Osteoblast (primary cell): ENCODE data around the gene NELL1. TPM values are rescaled to one million over a fixed set of nuclear protein-coding genes. Genes with fewer than 3 reads are reported as not detected.

Source experiments
- DNase-seq: peaks from one replicate; pipeline ENCODE4 v3.0.0; 2011; ENCODE audit warnings: low spot score, mixed read lengths; ENCODE audit not compliant: insufficient read length; ENCODE audit errors: missing footprints
- H2AFZ ChIP-seq: 2 replicates; pipeline ENCODE4 v1.6.0; 2011; ENCODE audit warnings: mild to moderate bottlenecking, low read length
- H3K27ac ChIP-seq: 2 replicates; pipeline ENCODE4 v1.5.1; 2011; ENCODE audit warnings: mild to moderate bottlenecking, low read depth, low read length, moderate library complexity
- H3K27me3 ChIP-seq: 2 replicates; pipeline ENCODE4 v1.6.0; 2012; ENCODE audit warnings: mild to moderate bottlenecking, control low read depth, inconsistent platforms, low read length, moderate library complexity; ENCODE audit not compliant: insufficient read depth
- H3K36me3 ChIP-seq: 2 replicates; pipeline ENCODE4 v1.5.1; 2011; ENCODE audit warnings: mild to moderate bottlenecking, low read length, control low read depth, moderate library complexity; ENCODE audit not compliant: insufficient read depth
- H3K4me1 ChIP-seq: 2 replicates; pipeline ENCODE4 v1.5.1; 2011; ENCODE audit warnings: mild to moderate bottlenecking, low read length, control low read depth, moderate library complexity; ENCODE audit not compliant: insufficient read depth
- H3K4me2 ChIP-seq: 2 replicates; pipeline ENCODE4 v1.6.0; 2011; ENCODE audit warnings: mild to moderate bottlenecking, low read length; ENCODE audit not compliant: insufficient read depth
- H3K4me3 ChIP-seq: fragments of 200-600 bp; sonication (generic); 3 replicates; pipeline ENCODE4 v1.5.1; 2012; ENCODE audit warnings: mild to moderate bottlenecking, low read length, inconsistent platforms; ENCODE audit not compliant: insufficient read depth
- H3K79me2 ChIP-seq: 2 replicates; pipeline ENCODE4 v1.6.0; 2012; ENCODE audit warnings: mild to moderate bottlenecking, low read length, control low read depth, inconsistent platforms; ENCODE audit not compliant: insufficient read depth
- H3K9me3 ChIP-seq: 2 replicates; pipeline ENCODE4 v1.5.1; 2011; ENCODE audit warnings: low read depth, low read length, control low read depth
- H4K20me1 ChIP-seq: 2 replicates; pipeline ENCODE4 v1.6.0; 2012; ENCODE audit warnings: mild to moderate bottlenecking, low read length, control low read depth; ENCODE audit not compliant: insufficient read depth
- CTCF ChIP-seq: IDR thresholded peaks from 2 replicates; pipeline ENCODE4 v1.5.1; 2011; ENCODE audit warnings: mild to moderate bottlenecking, low read depth, low read length, moderate library complexity; ENCODE audit errors: extremely low read depth
- total RNA-seq: library from RNA; depleted of rRNA; stranded (reverse); fragments of >200 nt; gene quantifications from 2 replicates; pipeline ENCODE4 v1.2.3, GENCODE V29; 2012

The NELL1 gene
- total RNA-seq, 1 donor, result not detected

- no peak for TF ChIP-seq CTCF
- H3K9me3 ChIP-seq, result peaks cover under 1% of the 10 kb centered on the region
Measured at GRCh38 chr11:21105196-21105917, 436.0 kb downstream of the NELL1 start.

GRCh38 chr11:21109341-21109740 is 440.0 kb downstream of the NELL1 start:
- Histone ChIP-seq H3K36me3 (no peaks in the 10 kb centered on the region), H2AFZ (no peak overlapping the region), H3K4me2 (no peak overlapping the region), H3K27me3 (no peaks in the 10 kb centered on the region), H3K9me3 (peaks cover 2% of the 10 kb centered on the region), H3K4me3 (no peak overlapping the region), H3K79me2 (no peaks in the 10 kb centered on the region), H3K4me1 (no peaks in the 10 kb centered on the region), H3K27ac (no peak overlapping the region), H4K20me1 (no peaks in the 10 kb centered on the region)
- no peak for TF ChIP-seq CTCF
- DNase-seq, result no peak

More at GRCh38 chr11:21105196-21105917, 436.0 kb downstream of the NELL1 start:
- Histone ChIP-seq H3K4me1 (no peaks in the 10 kb centered on the region), H2AFZ (no peak overlapping the region), H3K36me3 (no peaks in the 10 kb centered on the region), H3K79me2 (no peaks in the 10 kb centered on the region), H3K4me3 (no peak overlapping the region), H3K4me2 (no peak overlapping the region), H3K27me3 (no peaks in the 10 kb centered on the region), H4K20me1 (no peaks in the 10 kb centered on the region), H3K27ac (no peak overlapping the region)
- DNase-seq, result no peak

GRCh38 chr11:21110415-21110814 is 441.0 kb downstream of the NELL1 start:
- H4K20me1 ChIP-seq, result no peaks in the 10 kb centered on the region
- DNase-seq, result no peak

More at GRCh38 chr11:21110415-21110814, 441.0 kb downstream of the NELL1 start:
- no peak overlapping the region for H3K4me3 ChIP-seq
- no peaks in the 10 kb centered on the region for H3K79me2 ChIP-seq
- H3K27ac ChIP-seq, result no peak overlapping the region
- H3K36me3 ChIP-seq, result no peaks in the 10 kb centered on the region
- no peaks in the 10 kb centered on the region for H3K27me3 ChIP-seq
- no peak overlapping the region for H3K4me2 ChIP-seq
- no peak overlapping the region for H2AFZ ChIP-seq
- peaks cover 2% of the 10 kb centered on the region for H3K9me3 ChIP-seq
- no peak for TF ChIP-seq CTCF
- H3K4me1 ChIP-seq, result no peaks in the 10 kb centered on the region
